Endothelial cell (in vitro differentiated cells): Measurements from ENCODE around the gene SEC16A. TPM values are rescaled to one million over a fixed set of nuclear protein-coding genes. Genes with fewer than 3 reads are reported as not detected.

Experiments
- DNase-seq: peaks from one replicate; pipeline ENCODE4 v3.0.0; 2021; ENCODE audit warnings: low spot score
- H3K27ac Mint-ChIP-seq: one replicate; pipeline ENCODE4 v1.8.0; 2021; ENCODE audit warnings: mixed read lengths, inconsistent platforms; ENCODE audit not compliant: unreplicated experiment
- H3K27me3 Mint-ChIP-seq: one replicate; pipeline ENCODE4 v1.8.0; 2021; ENCODE audit warnings: mild to moderate bottlenecking, moderate library complexity, mixed read lengths, inconsistent platforms; ENCODE audit not compliant: unreplicated experiment
- H3K36me3 Mint-ChIP-seq: one replicate; pipeline ENCODE4 v1.8.0; 2021; ENCODE audit warnings: mild to moderate bottlenecking, low read depth, mixed read lengths, inconsistent platforms; ENCODE audit not compliant: unreplicated experiment
- H3K4me1 Mint-ChIP-seq: one replicate; pipeline ENCODE4 v1.8.0; 2021; ENCODE audit warnings: mild to moderate bottlenecking, mixed read lengths, inconsistent platforms; ENCODE audit not compliant: unreplicated experiment
- H3K4me3 Mint-ChIP-seq: one replicate; pipeline ENCODE4 v1.8.0; 2021; ENCODE audit warnings: mild to moderate bottlenecking, mixed read lengths, inconsistent platforms; ENCODE audit not compliant: unreplicated experiment
- H3K9me3 Mint-ChIP-seq: one replicate; pipeline ENCODE4 v1.8.0; 2021; ENCODE audit warnings: mixed read lengths, inconsistent platforms; ENCODE audit not compliant: unreplicated experiment
- total RNA-seq: library from RNA; stranded (reverse); fragmentation: NEBNext Ultra II Directional; extraction: Animal tissue kit (Norgen Biotek cat#: 25700); gene quantifications from one replicate; pipeline ENCODE4 v1.2.1, GENCODE V29; 2021; ENCODE audit not compliant: unreplicated experiment
- TF ChIP-seq, protein P1 (sequence below): fragments of 200-600 bp; sonication (generic); IDR thresholded peaks from one replicate; pipeline ENCODE4 v1.5.0; 2021; ENCODE audit warnings: antibody characterized with exemption; ENCODE audit not compliant: unreplicated experiment

SEC16A gene
- total RNA-seq, 1 donor from 2014 or later: 79.5 TPM

DNA sequence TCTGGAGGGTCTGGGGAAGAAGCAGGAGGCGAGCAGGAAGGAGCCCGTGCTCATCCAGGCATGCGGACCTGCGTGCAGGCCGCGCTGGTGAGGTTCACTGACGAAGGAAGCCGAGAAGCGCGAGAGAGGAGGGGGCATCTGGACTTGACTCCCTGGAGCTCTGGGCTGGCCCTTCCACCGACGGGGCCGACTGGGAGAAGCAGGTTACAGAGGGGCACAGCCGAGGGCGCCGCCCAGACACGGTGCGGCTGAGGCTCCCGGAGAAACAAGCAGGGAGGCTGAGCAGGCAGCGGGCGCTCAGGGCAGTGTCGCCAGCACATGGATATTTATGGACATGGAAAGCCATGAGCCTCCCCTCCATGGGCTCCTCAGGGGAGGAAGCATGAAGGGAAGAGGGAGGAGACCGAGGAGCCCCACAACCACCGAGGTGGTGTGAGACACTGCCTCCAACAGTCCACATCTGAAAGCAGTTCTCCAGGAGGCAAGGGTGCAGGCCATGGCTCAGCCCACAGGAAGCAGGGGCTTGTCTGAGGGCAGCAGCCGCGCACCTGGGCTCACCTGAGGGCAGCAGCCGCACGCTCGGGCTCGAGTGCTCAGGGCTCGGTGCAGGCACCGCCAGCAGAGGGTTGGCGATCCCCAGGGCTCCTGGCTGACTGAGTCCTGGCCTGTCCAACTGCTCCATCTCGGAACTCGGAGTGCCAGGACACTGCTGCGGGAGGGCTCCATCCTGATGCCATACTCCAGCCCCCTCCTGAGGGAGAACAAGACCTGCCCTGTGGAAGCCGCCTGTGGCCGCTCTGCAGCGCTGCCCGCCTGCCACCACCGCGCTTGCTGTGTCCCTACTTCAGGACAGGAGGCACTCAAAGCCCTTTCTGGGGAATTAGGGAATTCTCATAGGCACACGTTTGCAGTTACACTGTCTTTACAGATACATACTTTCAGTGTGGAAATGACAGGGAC lies 27.5 kb downstream of the SEC16A start:
- TF ChIP-seq, protein P1, sequence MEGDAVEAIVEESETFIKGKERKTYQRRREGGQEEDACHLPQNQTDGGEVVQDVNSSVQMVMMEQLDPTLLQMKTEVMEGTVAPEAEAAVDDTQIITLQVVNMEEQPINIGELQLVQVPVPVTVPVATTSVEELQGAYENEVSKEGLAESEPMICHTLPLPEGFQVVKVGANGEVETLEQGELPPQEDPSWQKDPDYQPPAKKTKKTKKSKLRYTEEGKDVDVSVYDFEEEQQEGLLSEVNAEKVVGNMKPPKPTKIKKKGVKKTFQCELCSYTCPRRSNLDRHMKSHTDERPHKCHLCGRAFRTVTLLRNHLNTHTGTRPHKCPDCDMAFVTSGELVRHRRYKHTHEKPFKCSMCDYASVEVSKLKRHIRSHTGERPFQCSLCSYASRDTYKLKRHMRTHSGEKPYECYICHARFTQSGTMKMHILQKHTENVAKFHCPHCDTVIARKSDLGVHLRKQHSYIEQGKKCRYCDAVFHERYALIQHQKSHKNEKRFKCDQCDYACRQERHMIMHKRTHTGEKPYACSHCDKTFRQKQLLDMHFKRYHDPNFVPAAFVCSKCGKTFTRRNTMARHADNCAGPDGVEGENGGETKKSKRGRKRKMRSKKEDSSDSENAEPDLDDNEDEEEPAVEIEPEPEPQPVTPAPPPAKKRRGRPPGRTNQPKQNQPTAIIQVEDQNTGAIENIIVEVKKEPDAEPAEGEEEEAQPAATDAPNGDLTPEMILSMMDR: no peak
- no peaks in the 10 kb centered on the region for H3K4me1 Mint-ChIP-seq
- no peaks in the 10 kb centered on the region for H3K9me3 Mint-ChIP-seq
- H3K27ac Mint-ChIP-seq: no peak overlapping the region
- H3K27me3 Mint-ChIP-seq: peaks cover 16% of the 10 kb centered on the region
- DNase-seq: no peak
- H3K4me3 Mint-ChIP-seq: peak overlapping the region; percentile 74
- peaks cover 62% of the 10 kb centered on the region for H3K36me3 Mint-ChIP-seq

DNA sequence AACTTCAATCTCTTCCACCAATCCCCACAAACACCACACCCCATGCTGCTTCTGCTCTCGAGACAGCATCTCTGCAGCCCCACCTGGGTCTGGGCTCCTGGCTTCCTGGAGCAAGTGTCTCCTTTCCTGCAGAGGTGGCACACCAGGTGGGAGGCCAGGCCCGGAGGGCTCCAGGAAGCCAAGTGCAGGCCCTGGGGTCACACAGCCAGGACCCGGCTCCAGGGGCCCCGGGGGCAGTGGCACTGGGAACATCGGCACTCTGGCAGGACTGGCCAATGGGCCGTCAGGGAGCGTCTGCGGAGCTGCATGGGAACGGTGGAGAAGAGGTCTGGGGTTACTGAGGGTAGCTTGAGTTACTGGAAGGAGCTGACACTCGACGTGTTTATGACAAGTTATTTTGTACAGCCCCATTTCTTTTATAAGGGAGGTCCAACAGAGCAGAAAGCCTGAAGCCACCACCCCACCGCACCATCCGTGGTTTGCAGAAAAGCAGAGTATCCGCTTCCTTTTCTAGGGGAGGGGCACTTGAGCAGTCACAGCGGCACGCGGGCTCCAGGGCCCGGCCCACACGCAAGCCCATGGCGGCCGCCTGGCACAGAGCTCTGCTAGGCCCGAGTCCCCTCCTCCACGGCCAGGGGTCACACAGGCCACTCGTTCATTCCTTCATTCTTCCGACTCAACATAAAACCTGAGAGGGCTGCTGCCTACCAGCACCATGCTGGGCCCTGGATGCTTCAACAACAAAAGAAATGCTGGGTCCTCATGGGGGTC lies 28.6 kb downstream of the SEC16A start:
- H3K27me3 Mint-ChIP-seq: peaks cover 18% of the 10 kb centered on the region
- H3K4me1 Mint-ChIP-seq: no peaks in the 10 kb centered on the region
- peaks cover 64% of the 10 kb centered on the region for H3K36me3 Mint-ChIP-seq
- H3K4me3 Mint-ChIP-seq: peak overlapping the region; percentile 74
- TF ChIP-seq, protein P1: no peak
- H3K9me3 Mint-ChIP-seq: no peaks in the 10 kb centered on the region
- no peak for DNase-seq
- no peak overlapping the region for H3K27ac Mint-ChIP-seq

DNA sequence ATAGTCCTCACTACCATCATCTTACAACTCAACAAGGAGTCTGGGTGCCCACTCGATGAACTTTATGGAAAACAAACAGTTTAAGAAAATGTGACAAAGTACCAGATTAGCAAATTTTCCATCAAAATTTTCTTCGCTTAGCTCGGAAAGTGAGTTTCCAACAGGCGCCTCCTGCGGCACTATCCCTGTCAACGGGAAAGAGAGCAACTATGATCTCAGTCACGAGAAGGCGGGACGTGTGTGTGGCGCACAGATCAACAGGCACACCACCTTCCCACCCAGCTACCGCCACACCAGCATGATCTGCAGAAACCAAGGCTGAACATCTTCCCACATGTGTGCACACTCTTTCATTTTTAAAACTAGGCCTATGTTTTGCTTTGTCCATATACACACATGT lies 29.5 kb downstream of the SEC16A start:
- DNase-seq: no peak
- peaks cover 18% of the 10 kb centered on the region for H3K27me3 Mint-ChIP-seq
- peaks cover 63% of the 10 kb centered on the region for H3K36me3 Mint-ChIP-seq
- H3K27ac Mint-ChIP-seq: no peak overlapping the region
- no peaks in the 10 kb centered on the region for H3K9me3 Mint-ChIP-seq
- H3K4me3 Mint-ChIP-seq: peak overlapping the region; percentile 59
- H3K4me1 Mint-ChIP-seq: no peaks in the 10 kb centered on the region
- TF ChIP-seq, protein P1: no peak

DNA sequence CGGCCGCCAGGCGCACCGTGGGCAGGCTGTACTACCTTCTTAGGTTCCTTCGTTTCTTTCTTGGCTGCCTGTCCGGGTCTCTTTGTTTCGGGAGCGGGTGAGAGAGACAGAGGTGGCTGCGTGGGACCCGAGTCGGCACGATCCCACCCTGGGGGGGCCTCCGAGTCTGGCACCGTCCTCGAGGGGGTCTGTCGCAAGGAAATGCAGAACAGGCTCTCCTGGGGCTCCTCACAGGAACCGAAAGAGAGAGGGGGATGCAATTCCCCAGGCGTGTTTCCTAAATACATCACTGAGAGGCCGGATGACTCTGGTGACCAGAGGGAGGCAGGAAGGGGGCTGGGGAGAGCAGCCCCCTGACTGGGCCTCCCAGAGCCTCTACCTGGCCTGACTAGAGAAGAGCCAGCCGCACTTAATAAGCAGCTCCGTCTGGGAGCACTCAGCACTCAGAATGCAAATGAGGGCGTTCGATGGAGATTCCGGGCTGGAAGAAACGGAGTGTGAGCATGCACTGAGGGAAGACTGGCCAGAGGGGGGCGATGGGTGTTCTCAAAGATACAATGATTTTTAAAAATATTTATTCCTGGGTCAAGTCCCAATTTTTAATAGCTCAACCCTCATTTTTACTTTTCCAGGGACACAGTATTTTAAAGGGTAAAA lies 31.5 kb downstream of the SEC16A start:
- no peak overlapping the region for H3K27ac Mint-ChIP-seq
- peaks cover 24% of the 10 kb centered on the region for H3K27me3 Mint-ChIP-seq
- H3K4me1 Mint-ChIP-seq: no peaks in the 10 kb centered on the region
- TF ChIP-seq, protein P1: no peak
- H3K9me3 Mint-ChIP-seq: no peaks in the 10 kb centered on the region
- peaks cover 70% of the 10 kb centered on the region for H3K36me3 Mint-ChIP-seq
- H3K4me3 Mint-ChIP-seq: no peak overlapping the region
- no peak for DNase-seq
